GM19463 (cell line): ENCODE measurements around the gene RIN2.
"Not testable (repeated sequence)": the region's sequence is repeated elsewhere in the genome, so short reads cannot be mapped to it uniquely, and the experiment has no call there.

ENCODE experiments used
- ATAC-seq: cut with Tn5 transposase; IDR thresholded peaks from one replicate; pipeline ENCODE4 v1.9.1; 2021; ENCODE audit warnings: mild to moderate bottlenecking, moderate library complexity; ENCODE audit not compliant: unreplicated experiment

The RIN2 gene

GRCh38 chr20:19737025-19737424 is 21.0 kb upstream of the RIN2 start:
- ATAC-seq, result peak; percentile 91

GRCh38 chr20:19738951-19739350 is 19.1 kb upstream of the RIN2 start:
- no peak for ATAC-seq

DNA sequence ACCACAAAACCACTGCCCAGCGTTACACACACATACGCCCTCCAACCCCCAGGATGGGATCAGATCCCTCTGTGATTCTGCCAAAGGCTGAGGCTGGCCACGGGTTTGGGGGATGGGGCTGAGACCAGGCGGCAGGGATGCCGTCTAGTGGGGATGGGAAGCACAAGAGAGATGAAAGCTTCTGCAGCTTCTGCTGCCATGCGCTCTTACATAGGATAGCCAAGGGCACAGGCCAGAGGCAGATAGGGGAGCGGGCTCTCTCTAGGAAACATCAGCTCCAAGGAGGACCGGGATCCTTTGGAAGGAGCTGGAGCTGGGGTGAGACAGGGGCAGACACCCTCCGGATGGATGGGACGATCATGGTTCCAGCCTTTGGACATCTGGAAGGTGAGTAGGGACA is 18.7 kb upstream of the RIN2 start:
- no peak for ATAC-seq

GRCh38 chr20:19740512-19740911 is 17.5 kb upstream of the RIN2 start:
- no peak for ATAC-seq

- ATAC-seq, result no peak
These were observed 16.1 kb upstream of the RIN2 start for GRCh38 chr20:19741924-19742323.

- no peak for ATAC-seq
These were observed 15.0 kb upstream of the RIN2 start for GRCh38 chr20:19742974-19743639.

DNA sequence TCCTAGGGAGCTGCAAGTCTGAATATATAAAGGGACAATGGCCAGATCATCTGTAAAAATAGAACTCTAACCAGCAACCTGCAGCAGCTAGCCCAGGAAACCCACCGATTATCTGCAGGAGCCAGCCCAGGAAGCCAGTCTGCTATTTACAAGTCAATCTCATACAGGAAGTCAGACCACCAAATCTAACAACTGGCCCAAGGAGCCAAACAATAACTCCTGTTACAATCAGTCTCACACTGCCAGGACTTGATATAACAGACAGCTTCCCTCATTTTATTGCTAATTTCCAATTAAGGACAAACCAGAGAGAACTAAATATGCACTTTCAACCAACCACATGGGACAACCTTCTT is 14.4 kb upstream of the RIN2 start:
- ATAC-seq, result no peak

DNA sequence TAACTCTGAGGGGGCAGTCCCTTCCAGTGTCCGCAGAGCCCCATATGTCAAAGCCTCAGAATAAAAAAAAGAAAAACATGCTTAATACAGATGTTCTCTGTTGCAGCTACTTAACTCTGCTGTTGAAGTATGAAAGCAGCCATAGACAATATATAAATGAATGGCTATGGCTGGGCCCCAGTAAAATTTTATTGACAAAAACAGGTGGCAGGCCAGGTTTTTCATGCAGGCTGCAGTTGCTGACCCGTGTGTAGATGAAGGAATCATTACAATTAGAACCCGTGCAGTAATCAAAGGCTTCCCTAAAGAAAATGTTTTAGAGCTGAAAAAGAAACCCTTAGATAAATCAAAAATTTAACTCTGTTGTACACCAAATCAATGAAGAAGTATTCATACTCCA is 13.0 kb upstream of the RIN2 start:
- no peak for ATAC-seq

DNA sequence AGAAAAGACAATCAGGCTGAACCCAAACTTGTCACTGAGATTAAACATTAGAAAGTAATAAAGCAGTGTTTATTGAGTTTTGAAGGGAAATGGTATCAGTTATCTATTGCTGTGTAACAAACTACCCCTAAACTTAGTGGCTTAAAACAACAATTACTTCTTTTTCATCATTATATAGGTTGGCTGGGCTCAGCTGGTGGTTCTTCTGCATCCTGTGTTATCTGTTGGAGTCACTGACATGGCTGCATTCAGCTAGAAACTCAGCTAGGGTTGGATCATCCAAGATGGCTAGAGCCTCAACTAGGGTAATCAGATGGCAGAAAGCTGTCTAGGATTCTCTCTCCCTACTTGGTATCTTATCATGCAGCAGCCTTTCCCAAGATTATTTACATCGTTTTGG is 12.5 kb upstream of the RIN2 start:
- no peak for ATAC-seq

GRCh38 chr20:19746396-19746795 is 11.7 kb upstream of the RIN2 start:
- no peak for ATAC-seq

- ATAC-seq, result no peak
These were observed 10.2 kb upstream of the RIN2 start for GRCh38 chr20:19747903-19748302.

GRCh38 chr20:19748681-19749080 is 9.4 kb upstream of the RIN2 start:
- no peak for ATAC-seq

DNA sequence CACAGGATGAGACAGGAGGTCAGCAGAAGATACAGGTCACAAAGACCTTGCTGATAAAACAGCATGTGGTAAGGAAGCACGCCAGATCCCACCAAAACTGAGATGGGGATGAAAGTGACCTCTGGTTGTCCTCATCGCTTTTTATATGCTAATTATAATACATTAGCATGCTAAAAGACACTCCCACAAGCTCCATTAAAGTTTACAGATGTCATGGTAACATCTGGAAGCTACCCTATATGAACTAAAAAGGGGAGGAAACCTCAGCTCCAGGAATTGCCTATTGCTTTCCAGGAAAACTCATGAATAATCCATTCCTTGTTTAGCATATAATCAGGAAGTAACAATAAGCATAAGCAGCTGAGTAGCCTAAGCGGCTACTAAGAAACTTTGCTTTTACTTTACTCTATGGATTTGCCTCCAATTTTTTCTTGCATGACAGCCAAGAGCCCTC is 8.4 kb upstream of the RIN2 start:
- no peak for ATAC-seq

DNA sequence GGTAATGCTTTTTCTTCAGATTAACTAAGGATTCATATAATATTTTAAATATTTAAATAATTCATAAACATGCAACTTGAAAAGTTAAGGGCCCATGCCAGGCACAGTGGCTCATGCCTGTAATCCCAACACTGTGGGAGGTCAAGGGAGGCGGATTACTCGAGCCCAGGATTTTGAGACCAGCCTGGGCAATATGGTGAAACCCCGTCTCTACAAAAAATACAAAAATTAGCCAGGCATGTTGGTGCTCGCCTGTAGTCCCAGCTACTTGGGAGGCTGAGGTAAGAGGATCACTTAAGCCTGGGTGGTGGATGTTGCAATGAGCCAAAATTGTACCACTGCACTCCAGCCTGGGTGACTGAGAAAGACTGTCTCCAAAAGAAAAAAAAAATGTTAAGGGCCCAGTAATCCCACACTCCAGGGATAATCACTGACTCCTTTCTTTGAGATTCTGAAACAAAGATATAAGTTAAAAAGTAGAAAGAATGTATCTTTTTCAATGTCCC is 7.9 kb upstream of the RIN2 start:
- no peak for ATAC-seq

GRCh38 chr20:19750907-19751636 is 7.0 kb upstream of the RIN2 start:
- ATAC-seq, result no peak

DNA sequence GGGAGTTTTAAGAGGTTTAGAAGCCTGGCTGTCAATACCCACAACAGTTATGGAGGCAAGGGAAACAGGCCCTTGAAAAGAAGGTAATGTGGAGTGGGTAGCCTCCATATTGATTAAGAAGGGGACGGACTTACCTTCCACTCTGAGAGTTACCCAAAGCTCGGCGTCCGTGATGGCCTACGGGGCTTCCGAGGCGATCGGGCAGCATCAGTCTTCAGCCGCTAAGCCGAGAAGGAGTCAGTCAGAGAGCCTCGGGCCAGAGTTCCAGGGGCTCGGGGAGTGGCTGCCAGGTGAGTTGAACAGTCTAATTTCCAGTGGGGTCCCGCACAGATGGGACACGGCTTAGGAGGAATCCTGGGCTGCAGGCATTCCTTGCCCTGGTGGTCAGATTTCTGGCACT is 3.9 kb upstream of the RIN2 start:
- not testable (repeated sequence) for ATAC-seq

- no peak for ATAC-seq
These were observed 1.1 kb upstream of the RIN2 start for GRCh38 chr20:19756761-19757486.

DNA sequence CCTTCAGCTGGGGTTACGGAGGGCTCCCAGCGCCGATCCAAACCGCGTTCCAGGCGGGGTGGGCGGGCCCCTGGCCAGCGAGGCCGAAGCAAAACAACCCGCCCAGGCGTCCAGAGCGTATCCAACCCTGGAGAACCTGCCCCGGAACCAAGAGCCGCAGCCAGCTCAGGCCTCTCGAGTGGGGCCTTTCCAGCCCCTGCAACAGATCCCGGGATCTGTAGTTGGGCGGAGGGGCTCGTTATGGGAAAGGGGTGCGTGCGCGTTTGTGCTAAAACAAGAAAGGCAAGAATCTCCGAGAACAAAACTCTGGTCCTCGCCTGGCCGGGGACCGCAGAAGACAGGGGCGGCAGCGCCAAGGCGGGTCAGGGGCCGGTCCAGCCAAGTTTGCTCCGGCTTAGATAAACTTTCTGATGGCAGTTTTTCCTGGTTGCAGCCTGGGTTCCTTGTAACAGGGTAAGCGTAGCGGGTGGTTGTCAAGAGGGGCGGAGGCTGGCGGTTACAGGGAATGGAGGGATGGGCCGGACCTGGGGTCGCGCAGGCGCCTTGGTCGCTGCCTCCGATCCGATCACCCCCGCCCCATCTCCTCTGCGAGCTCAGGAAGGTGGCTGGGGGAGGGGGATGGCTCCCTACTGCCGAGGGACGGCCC is 448 bp upstream of the RIN2 start:
- ATAC-seq, result no peak

DNA sequence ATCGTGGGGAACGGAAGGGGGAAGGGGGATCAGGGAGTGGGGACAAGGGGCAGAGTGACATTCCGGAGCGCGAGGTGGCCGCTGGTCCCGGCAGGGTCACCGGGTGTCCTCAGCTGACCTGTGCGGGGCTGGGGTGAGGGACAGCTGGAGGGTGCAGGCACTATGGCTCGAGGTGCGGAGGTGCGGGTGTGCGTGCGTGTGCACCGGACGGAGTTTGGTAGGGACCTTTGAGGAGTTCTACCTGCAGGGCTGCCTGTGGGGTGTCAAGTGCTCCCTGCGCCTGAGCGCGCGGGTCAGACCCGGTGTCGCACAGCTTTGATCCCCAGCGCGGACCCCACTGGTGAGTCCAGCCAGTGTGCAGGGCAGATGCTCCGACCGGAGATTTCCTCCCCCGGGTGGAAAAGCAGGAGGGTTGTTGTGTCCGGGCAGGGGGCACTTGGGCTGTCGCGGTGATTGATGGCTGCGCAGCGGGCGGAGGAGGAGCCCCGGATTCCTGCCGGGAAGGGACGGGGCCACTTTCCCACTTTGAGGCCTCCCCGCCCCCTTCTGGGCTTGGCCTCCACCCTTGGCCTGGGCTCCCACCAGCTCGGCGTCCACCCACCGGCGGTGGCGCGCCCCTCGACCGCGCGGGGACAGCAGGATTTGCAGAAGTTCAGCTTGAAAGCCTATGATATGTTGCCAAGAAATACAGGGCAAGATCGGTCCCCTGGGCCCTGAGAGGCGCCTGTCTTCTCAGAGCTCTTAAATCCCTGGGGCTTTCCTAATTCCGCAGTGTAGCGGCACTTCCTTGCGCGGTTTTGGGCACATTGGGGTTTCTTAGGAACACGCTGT is 658 bp downstream of the RIN2 start:
- ATAC-seq, result no peak

DNA sequence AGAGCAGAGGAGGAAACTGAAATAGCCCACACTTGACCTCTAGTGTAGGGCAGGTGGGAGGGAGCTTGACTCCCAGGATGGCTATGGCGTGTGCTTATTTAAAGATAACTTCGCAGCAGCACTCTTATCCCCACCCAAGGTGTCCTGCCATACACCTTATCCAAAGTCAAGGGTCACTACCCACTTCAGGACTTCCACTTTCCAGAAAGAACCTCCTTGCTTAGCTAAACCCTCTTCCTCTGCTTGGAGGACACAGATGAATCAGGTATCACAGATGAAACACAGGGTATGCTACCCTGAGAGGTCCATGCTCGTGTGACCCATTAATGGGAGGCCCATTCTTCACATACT is 2.3 kb downstream of the RIN2 start:
- no peak for ATAC-seq

- ATAC-seq, result no peak
These were observed 3.3 kb downstream of the RIN2 start for GRCh38 chr20:19761326-19761725.
